ENCODE data around the gene MMP2. TPM values are rescaled to one million over a fixed set of nuclear protein-coding genes. Genes with fewer than 3 reads are reported as not detected.
A peak's percentile ranks its signal among the peaks of the same experiment; 100 is the strongest.

The MMP2 gene
- 14.1 and 24.4 TPM in 2 replicates for total RNA-seq

- peak in 1 of 2 donors; percentile 64 for DNase-seq (ENCODE audit: low read depth in 2 of 2)
These were observed at the start of gene MMP2 for GRCh38 chr16:55478827-55479429. Gene MMP2, plus strand, starts transcription at chr16:55479198. Its CDS starts 282 bp downstream, at chr16:55479480.

- DNase-seq (ENCODE audit: low read depth in 2 of 2) = no peak
These were observed 46.0 kb upstream of the MMP2 start for GRCh38 chr16:55433030-55433429.

- DNase-seq (ENCODE audit: low read depth in 2 of 2) = no peak
These were observed 45.5 kb upstream of the MMP2 start for GRCh38 chr16:55433535-55433934.

- no peak for DNase-seq (ENCODE audit: low read depth in 2 of 2)
These were observed 45.0 kb upstream of the MMP2 start for GRCh38 chr16:55434000-55434399.

GRCh38 chr16:55435387-55435786, 43.6 kb upstream of the MMP2 start:
- no peak for DNase-seq (ENCODE audit: low read depth in 2 of 2)

GRCh38 chr16:55436587-55436986, 42.4 kb upstream of the MMP2 start:
- DNase-seq (ENCODE audit: low read depth in 2 of 2) = no peak

GRCh38 chr16:55437625-55438024, 41.4 kb upstream of the MMP2 start:
- no peak for DNase-seq (ENCODE audit: low read depth in 2 of 2)

GRCh38 chr16:55438281-55438680, 40.7 kb upstream of the MMP2 start:
- no peak for DNase-seq (ENCODE audit: low read depth in 2 of 2)

- DNase-seq (ENCODE audit: low read depth in 2 of 2) = no peak
These were observed 39.8 kb upstream of the MMP2 start for GRCh38 chr16:55439101-55439690.

GRCh38 chr16:55443434-55444346, 35.3 kb upstream of the MMP2 start:
- no peak for DNase-seq (ENCODE audit: low read depth in 2 of 2)

GRCh38 chr16:55444754-55445485, 34.1 kb upstream of the MMP2 start:
- peak in 1 of 2 donors; percentile 14 for DNase-seq (ENCODE audit: low read depth in 2 of 2)

- no peak for DNase-seq (ENCODE audit: low read depth in 2 of 2)
These were observed 31.8 kb upstream of the MMP2 start for GRCh38 chr16:55447231-55447630.

- DNase-seq (ENCODE audit: low read depth in 2 of 2) = no peak
These were observed 26.0 kb upstream of the MMP2 start for GRCh38 chr16:55452996-55453395.

GRCh38 chr16:55453909-55454308, 25.1 kb upstream of the MMP2 start:
- DNase-seq (ENCODE audit: low read depth in 2 of 2) = no peak

- DNase-seq (ENCODE audit: low read depth in 2 of 2) = no peak
These were observed 24.1 kb upstream of the MMP2 start for GRCh38 chr16:55454861-55455260.

- no peak for DNase-seq (ENCODE audit: low read depth in 2 of 2)
These were observed 16.8 kb upstream of the MMP2 start for GRCh38 chr16:55462241-55462640.

GRCh38 chr16:55464375-55464774, 14.6 kb upstream of the MMP2 start:
- DNase-seq (ENCODE audit: low read depth in 2 of 2) = no peak

GRCh38 chr16:55465077-55465896, 13.7 kb upstream of the MMP2 start:
- peak; percentile 84 to 88 for DNase-seq (ENCODE audit: low read depth in 2 of 2)

- no peak for DNase-seq (ENCODE audit: low read depth in 2 of 2)
These were observed 12.8 kb upstream of the MMP2 start for GRCh38 chr16:55466209-55466608.

- DNase-seq (ENCODE audit: low read depth in 2 of 2) = no peak
These were observed 11.1 kb upstream of the MMP2 start for GRCh38 chr16:55467898-55468297.
